Left forelimb (tissue), 1 donor: ENCODE results near the gene YJEFN3.

Experiments
- DNase-seq: peaks from one replicate; pipeline ENCODE4 v3.0.0-alpha.2; 2018; ENCODE audit warnings: low spot score

The YJEFN3 gene

GRCh38 chr19:19524053-19524452 lies 4.7 kb upstream of the YJEFN3 start:
- no peak for DNase-seq

GRCh38 chr19:19525611-19526380 lies 2.9 kb upstream of the YJEFN3 start:
- no peak for DNase-seq

GRCh38 chr19:19526581-19527370 lies 1.9 kb upstream of the YJEFN3 start:
- DNase-seq = no peak

- DNase-seq = no peak
Measured at GRCh38 chr19:19527371-19527656, 1.4 kb upstream of the YJEFN3 start.

- DNase-seq = no peak
Measured at GRCh38 chr19:19527674-19528625, 761 bp upstream of the YJEFN3 start.

GRCh38 chr19:19529783-19530422 lies 1.2 kb downstream of the YJEFN3 start:
- DNase-seq = no peak

GRCh38 chr19:19530423-19530804 lies 1.7 kb downstream of the YJEFN3 start:
- DNase-seq = no peak

GRCh38 chr19:19530889-19531288 lies 2.2 kb downstream of the YJEFN3 start:
- DNase-seq = no peak

GRCh38 chr19:19531951-19532805 lies 3.5 kb downstream of the YJEFN3 start:
- peak; percentile 89 for DNase-seq

GRCh38 chr19:19532806-19533701 lies 4.3 kb downstream of the YJEFN3 start:
- DNase-seq = no peak

- no peak for DNase-seq
Measured at GRCh38 chr19:19533841-19534240, 5.1 kb downstream of the YJEFN3 start.

- DNase-seq = no peak
Measured at GRCh38 chr19:19534556-19535265, 6.0 kb downstream of the YJEFN3 start.

- DNase-seq = no peak
Measured at GRCh38 chr19:19535311-19536191, 6.8 kb downstream of the YJEFN3 start.

GRCh38 chr19:19537075-19538048 lies 8.7 kb downstream of the YJEFN3 start:
- no peak for DNase-seq

- no peak for DNase-seq
Measured at GRCh38 chr19:19538061-19538784, 9.5 kb downstream of the YJEFN3 start, which contains the start of gene CILP2. Gene CILP2 (plus strand): TSS chr19:19538265. CDS start chr19:19538350, 85 bp downstream.

GRCh38 chr19:19538785-19539166 lies 10.1 kb downstream of the YJEFN3 start:
- no peak for DNase-seq
